Measurements from ENCODE around the gene IGFL1. TPM values are rescaled to one million over a fixed set of nuclear protein-coding genes. Genes with fewer than 3 reads are reported as not detected.
"Not testable (repeated sequence)": the region's sequence is repeated elsewhere in the genome, so short reads cannot be mapped to it uniquely, and the experiment has no call there.

The IGFL1 gene
- total RNA-seq, 2 experiments from 2014 or later = not detected

GRCh38 chr19:46193678-46194077, 35.9 kb upstream of the IGFL1 start:
- no peak overlapping the region for H3K27ac Mint-ChIP-seq
- CTCF ChIA-PET = interaction anchor here (1.2 to 1.8 kb wide), 2 partner anchors 8 to 165 kb away, joined by 4 to 5 read pairs; no protein-coding TSS in a partner anchor
- H3K4me3 Mint-ChIP-seq = no peak overlapping the region

DNA sequence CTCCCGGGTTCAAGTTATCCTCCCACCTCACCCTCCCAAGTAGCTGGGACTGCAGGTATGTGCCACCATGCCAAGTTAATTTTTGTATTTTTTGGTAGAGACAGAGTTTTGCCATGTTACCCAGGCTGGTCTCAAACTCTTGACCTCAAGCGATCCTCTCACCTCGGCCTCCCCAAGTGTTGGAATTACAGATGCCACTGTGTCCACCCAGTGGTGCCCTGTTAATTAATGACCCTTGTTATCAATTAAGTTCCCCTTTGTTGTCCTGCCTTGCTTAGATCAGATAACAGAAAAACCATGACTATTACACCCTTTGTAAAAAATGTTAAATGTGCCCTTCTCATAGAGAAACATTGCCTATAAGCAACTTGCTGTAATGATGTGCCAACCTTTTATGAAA, 34.4 kb upstream of the IGFL1 start:
- no peaks in the 10 kb centered on the region for H3K9me3 Mint-ChIP-seq (ENCODE audit: low read depth)
- H3K27me3 Mint-ChIP-seq = peaks cover 62% of the 10 kb centered on the region
- no peak for DNase-seq
- no peak overlapping the region for H3K4me3 Mint-ChIP-seq
- no peaks in the 10 kb centered on the region for H3K36me3 Mint-ChIP-seq
- CTCF ChIA-PET = no interaction called here
- H3K4me1 Mint-ChIP-seq = no peaks in the 10 kb centered on the region
- no peak for ATAC-seq
- no peak overlapping the region for H3K27ac Mint-ChIP-seq

More at GRCh38 chr19:46193678-46194077, 35.9 kb upstream of the IGFL1 start:
- ATAC-seq (no peak), DNase-seq (no peak)
- no peaks in the 10 kb centered on the region for H3K36me3 Mint-ChIP-seq
- H3K27me3 Mint-ChIP-seq = peaks cover 73% of the 10 kb centered on the region
- no peaks in the 10 kb centered on the region for H3K4me1 Mint-ChIP-seq
- H3K9me3 Mint-ChIP-seq (ENCODE audit: low read depth) = no peaks in the 10 kb centered on the region

DNA sequence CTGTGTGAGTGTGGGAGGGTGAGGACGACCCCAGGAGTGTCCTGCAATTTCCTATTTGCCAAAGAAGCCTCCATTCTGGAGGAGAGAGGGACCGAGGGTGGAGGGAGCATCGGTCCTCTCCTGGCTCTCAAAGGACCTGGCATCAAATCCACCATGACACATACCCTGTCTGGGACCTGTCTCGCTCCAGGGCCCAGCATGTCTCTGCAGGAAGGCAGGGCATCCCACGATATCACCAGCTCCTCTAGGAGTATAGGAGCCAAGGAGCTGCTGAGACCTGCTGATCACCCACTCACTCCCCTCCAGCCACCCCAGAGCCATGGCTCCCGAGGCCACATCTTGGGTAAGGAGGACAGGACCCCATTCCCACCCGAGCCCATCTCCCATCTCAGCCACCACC, 33.6 kb upstream of the IGFL1 start:
- DNase-seq; CTCF ChIA-PET; H3K4me1 Mint-ChIP-seq; H3K27ac Mint-ChIP-seq; H3K9me3 Mint-ChIP-seq (ENCODE audit: low read depth); ATAC-seq; H3K36me3 Mint-ChIP-seq; H3K4me3 Mint-ChIP-seq: not testable (repeated sequence)
- H3K27me3 Mint-ChIP-seq = peaks cover 55% of the 10 kb centered on the region

- Mint-ChIP-seq H3K9me3 (ENCODE audit: low read depth) (no peaks in the 10 kb centered on the region), H3K27ac (no peak overlapping the region), H3K36me3 (no peaks in the 10 kb centered on the region), H3K4me3 (no peak overlapping the region), H3K4me1 (no peaks in the 10 kb centered on the region), H3K27me3 (peaks cover 51% of the 10 kb centered on the region)
- CTCF ChIA-PET = no interaction called here
- no peak for DNase-seq
- ATAC-seq = no peak
These were observed 33.0 kb upstream of the IGFL1 start for GRCh38 chr19:46196410-46197124.

- Mint-ChIP-seq H3K4me3 (no peak overlapping the region), H3K27ac (no peak overlapping the region)
- ATAC-seq = no peak
These were observed 32.0 kb upstream of the IGFL1 start for GRCh38 chr19:46197314-46198070.

DNA sequence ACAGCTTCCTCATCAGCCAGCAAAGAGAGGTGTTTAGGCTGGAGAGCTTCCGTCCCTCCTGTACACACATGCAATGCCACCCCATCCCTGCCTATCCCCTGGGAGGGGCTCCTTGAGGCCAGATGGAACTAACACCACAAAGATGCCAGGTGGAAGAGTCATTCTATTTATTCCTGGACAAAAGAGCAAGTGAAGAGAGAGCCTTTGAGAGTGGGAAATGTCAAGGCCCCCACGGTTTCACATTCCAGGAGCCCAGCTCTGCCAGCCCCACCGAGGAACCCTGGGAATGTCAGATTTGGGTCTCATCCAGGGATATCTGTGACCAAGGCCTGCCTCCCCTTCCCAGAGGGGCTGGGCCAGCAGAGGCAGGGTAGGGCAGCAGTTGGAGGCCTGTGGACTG, 30.8 kb upstream of the IGFL1 start:
- no peak overlapping the region for H3K27ac Mint-ChIP-seq
- no peaks in the 10 kb centered on the region for H3K4me1 Mint-ChIP-seq
- peaks cover 52% of the 10 kb centered on the region for H3K27me3 Mint-ChIP-seq
- DNase-seq (no peak), ATAC-seq (no peak)
- H3K4me3 Mint-ChIP-seq = no peak overlapping the region
- no peaks in the 10 kb centered on the region for H3K9me3 Mint-ChIP-seq (ENCODE audit: low read depth)
- no peaks in the 10 kb centered on the region for H3K36me3 Mint-ChIP-seq
- CTCF ChIA-PET = no interaction called here

More at GRCh38 chr19:46197314-46198070, 32.0 kb upstream of the IGFL1 start:
- no peaks in the 10 kb centered on the region for H3K4me1 Mint-ChIP-seq
- no peak for DNase-seq
- H3K36me3 Mint-ChIP-seq = no peaks in the 10 kb centered on the region
- CTCF ChIA-PET = interaction anchor here (0.6 kb wide), 1 partner anchor 1282 kb away, joined by 3 read pairs; no protein-coding TSS in a partner anchor
- H3K9me3 Mint-ChIP-seq (ENCODE audit: low read depth) = no peaks in the 10 kb centered on the region
- H3K27me3 Mint-ChIP-seq = peaks cover 54% of the 10 kb centered on the region

DNA sequence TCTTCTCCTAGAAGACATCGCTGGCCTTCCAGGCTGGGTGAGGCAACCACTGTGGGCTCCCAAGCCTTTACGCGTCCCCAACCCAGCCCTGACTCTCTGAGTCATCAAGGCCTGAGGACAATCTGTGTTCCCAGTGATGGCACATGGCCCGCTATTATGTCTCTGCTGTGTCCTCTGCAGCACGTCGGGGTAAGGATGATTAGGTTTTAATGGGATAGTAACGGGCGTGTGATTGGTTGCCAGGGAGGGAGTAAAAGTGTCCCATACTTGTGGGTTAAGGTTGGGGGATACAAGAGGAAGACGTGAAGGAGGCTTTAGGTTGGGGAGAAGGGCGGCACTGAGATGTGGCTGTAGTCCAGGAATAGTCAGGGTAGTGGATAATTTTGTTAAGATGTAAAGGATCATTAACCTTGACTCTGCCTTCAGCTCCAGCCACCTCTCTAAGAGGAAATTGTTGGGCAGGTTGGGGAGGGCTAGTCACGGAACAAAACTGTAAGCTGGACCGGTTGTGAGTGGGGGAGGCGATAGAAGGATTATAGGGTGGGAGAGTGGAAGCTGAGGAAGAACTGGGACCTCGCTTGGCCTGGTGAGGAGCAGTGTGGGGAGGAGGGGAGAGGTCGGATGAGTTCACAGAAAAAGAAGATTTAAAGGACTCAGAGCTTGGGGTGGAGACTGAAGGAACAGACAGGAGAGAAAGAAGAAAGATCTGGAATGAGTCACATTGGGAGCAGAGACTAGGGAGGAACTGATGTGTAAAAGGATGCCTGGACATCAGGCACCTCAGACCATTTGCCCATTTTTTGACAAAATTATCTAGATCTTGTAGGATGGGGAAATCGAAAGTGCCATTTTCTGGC, 27.9 kb upstream of the IGFL1 start:
- CTCF ChIA-PET = no interaction called here
- DNase-seq (no peak), ATAC-seq (no peak)
- Mint-ChIP-seq H3K36me3 (no peaks in the 10 kb centered on the region), H3K27me3 (peaks cover 32% of the 10 kb centered on the region), H3K4me1 (no peaks in the 10 kb centered on the region), H3K27ac (no peak overlapping the region), H3K4me3 (no peak overlapping the region), H3K9me3 (ENCODE audit: low read depth) (no peaks in the 10 kb centered on the region)

GRCh38 chr19:46202426-46202825, 27.1 kb upstream of the IGFL1 start:
- Mint-ChIP-seq H3K27me3 (peaks cover 33% of the 10 kb centered on the region), H3K4me1 (no peaks in the 10 kb centered on the region), H3K27ac (no peak overlapping the region), H3K9me3 (ENCODE audit: low read depth) (no peaks in the 10 kb centered on the region), H3K36me3 (no peaks in the 10 kb centered on the region), H3K4me3 (no peak overlapping the region)
- DNase-seq = no peak
- no peak for ATAC-seq
- CTCF ChIA-PET = no interaction called here

DNA sequence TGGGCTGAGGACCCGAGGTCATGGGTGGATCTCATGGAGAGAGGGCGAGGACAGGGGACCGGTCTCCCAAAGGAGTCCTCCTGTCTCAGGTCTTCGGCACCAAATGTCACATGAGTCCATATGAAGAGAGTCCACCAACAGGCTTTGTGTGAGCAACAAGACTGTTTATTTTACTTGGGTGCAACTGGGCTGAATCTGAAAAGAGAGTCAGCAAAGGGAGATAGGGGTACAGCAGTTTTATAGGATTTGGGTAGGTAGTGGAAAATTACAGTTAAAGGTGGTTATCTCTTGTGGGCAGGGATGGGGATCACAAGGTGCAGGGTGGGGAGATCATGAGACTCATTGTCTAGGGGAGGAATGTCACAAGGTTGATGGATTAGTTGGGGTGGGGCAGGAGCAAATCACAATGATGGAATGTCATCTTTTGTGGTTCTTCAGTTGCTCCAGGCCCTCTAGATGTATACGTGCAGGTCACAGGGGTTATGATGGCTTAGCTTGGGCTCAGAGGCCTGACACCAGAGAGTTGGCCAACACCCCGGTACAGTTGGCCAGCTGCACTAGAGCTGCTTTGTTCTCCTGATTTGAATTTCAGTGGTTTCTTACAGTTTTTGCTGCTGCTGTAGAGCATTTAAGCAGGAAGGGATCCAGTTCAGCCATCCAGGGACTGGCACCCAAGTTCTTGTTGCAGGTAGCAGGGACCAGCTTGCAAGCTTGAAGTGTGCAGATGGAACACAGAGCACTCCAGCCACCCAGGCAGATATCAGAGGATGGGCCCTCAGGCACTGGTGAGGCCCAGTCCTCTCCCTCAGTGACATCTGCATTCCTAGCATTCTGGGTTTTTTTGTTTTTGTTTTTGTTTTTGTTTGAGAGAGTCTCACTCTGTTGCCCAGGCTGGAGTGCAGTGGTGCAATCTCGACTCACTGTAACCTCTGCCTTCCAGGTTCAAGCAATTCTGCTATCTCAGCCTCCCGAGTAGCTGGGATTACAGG, 26.4 kb upstream of the IGFL1 start:
- H3K9me3 Mint-ChIP-seq (ENCODE audit: low read depth) = no peaks in the 10 kb centered on the region
- H3K36me3 Mint-ChIP-seq = no peaks in the 10 kb centered on the region
- CTCF ChIA-PET = no interaction called here
- H3K4me1 Mint-ChIP-seq = no peaks in the 10 kb centered on the region
- no peak overlapping the region for H3K27ac Mint-ChIP-seq
- H3K27me3 Mint-ChIP-seq = peaks cover 34% of the 10 kb centered on the region
- DNase-seq = no peak
- no peak overlapping the region for H3K4me3 Mint-ChIP-seq
- no peak for ATAC-seq

DNA sequence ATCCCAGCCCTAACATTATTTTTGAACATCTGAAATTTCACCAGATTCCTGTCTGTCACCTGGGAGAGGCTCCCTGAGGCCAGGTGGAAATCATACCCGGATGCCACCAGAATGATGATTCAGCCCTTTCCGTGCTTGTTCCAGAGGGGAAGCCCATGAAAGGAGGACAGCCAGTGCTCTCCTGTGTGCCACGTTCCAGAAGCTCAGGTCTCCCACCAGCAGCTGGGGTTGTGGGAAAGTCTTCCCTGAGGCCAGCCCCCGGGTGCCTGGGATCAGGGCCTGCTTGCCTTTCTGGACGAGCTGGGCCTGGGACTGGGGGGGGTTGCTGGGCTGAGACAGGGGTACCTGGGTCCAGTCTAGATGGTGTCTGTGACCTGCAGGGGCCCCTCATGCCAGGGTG, 25.5 kb upstream of the IGFL1 start:
- ATAC-seq = no peak
- no peaks in the 10 kb centered on the region for H3K36me3 Mint-ChIP-seq
- H3K4me1 Mint-ChIP-seq = no peaks in the 10 kb centered on the region
- DNase-seq = no peak
- H3K9me3 Mint-ChIP-seq (ENCODE audit: low read depth) = no peaks in the 10 kb centered on the region
- H3K4me3 Mint-ChIP-seq = no peak overlapping the region
- peaks cover 36% of the 10 kb centered on the region for H3K27me3 Mint-ChIP-seq
- CTCF ChIA-PET = no interaction called here
- no peak overlapping the region for H3K27ac Mint-ChIP-seq

- DNase-seq = no peak
- Mint-ChIP-seq H3K9me3 (ENCODE audit: low read depth) (no peaks in the 10 kb centered on the region), H3K4me1 (no peaks in the 10 kb centered on the region), H3K4me3 (no peak overlapping the region), H3K36me3 (no peaks in the 10 kb centered on the region), H3K27me3 (peaks cover 47% of the 10 kb centered on the region), H3K27ac (no peak overlapping the region)
- no peak for ATAC-seq
- CTCF ChIA-PET = interaction anchor here (0.6 kb wide), 1 partner anchor 76 kb away, joined by 3 read pairs; no protein-coding TSS in a partner anchor
These were observed 24.2 kb upstream of the IGFL1 start for GRCh38 chr19:46205183-46205984.

GRCh38 chr19:46206176-46206575, 23.4 kb upstream of the IGFL1 start:
- Mint-ChIP-seq H3K27ac (no peak overlapping the region), H3K36me3 (no peaks in the 10 kb centered on the region), H3K9me3 (ENCODE audit: low read depth) (no peaks in the 10 kb centered on the region), H3K27me3 (peaks cover 52% of the 10 kb centered on the region), H3K4me3 (no peak overlapping the region), H3K4me1 (no peaks in the 10 kb centered on the region)
- ATAC-seq (no peak), DNase-seq (no peak)
- CTCF ChIA-PET = no interaction called here

Measured in activated CD8-positive, alpha-beta memory T cell treated with anti-CD3 and anti-CD28 coated beads, Interleukin-2, amount 10 ng/mL, durations not matched to agents 7 days and 5 days (primary cell).